Heart left ventricle (tissue), 13 donors: ENCODE measurements around the gene GCH1.

ENCODE experiments used
- CTCF ChIP-seq, 12 donors: fragments of 200-600 bp; sonication (generic) in 4 of 12; IDR thresholded peaks; one replicate each; pipeline versions ENCODE4 v1.5.0 to v1.8.0; 2018 to 2022; ENCODE audit warnings: antibody characterized with exemption in 12 of 12, mild to moderate bottlenecking in 5 of 12
- POLR2A ChIP-seq, 2 donors: fragments of 450-650 bp; IDR thresholded peaks; one replicate each; pipeline ENCODE4 v1.6.1; 2017; ENCODE audit warnings: antibody characterized with exemption in 2 of 2, mild to moderate bottlenecking in 2 of 2, moderate library complexity in 2 of 2
- donor health status: ischemic (EF 13 %, LVEDD 7.1; RV severe dilation, severe dysfunction).
- donor health status: DM: no; HTN: yes; CAD: no.
- donor health status: DM: no; HTN: no; CAD: no.
- donor health status: ischemic (EF 25% LVEDD 6.9; RV normal size, moderate dysfunction).
- donor health status: ischemic (EF 25% LVEDD 5.7; RV mildly dilated, moderate dysfunction).
- donor health status: ischemic (EF 35%, LVEDD 5.7; RV mildly dilated, moderate dysfunction).
- donor health status: nonischemic (EF 11% LVEDD 7.7; RV severe dilation, severe dysfunction).
- donor health status: DM: yes; HTN: yes; CAD: no.
- donor health status: PGD.
- donor health status: ischemic (EF 29% LVEDD 5.4; RV normal size, mild dysfunction).
- donor health status: nonischemic (EF 23%, LVEDD 6.1; RV moderate dilation, normal function).

- TF ChIP-seq POLR2A (IDR thresholded peaks at IDR 0.05) (no peak), CTCF (IDR thresholded peaks at IDR 0.05) (no peak)
Measured at GRCh38 chr14:54895683-54896082, 6.9 kb downstream of the GCH1 start.
